ENCODE results near the gene SPRR2F.
"Not testable (repeated sequence)": the region's sequence is repeated elsewhere in the genome, so short reads cannot be mapped to it uniquely, and the experiment has no call there.

SPRR2F gene

DNA sequence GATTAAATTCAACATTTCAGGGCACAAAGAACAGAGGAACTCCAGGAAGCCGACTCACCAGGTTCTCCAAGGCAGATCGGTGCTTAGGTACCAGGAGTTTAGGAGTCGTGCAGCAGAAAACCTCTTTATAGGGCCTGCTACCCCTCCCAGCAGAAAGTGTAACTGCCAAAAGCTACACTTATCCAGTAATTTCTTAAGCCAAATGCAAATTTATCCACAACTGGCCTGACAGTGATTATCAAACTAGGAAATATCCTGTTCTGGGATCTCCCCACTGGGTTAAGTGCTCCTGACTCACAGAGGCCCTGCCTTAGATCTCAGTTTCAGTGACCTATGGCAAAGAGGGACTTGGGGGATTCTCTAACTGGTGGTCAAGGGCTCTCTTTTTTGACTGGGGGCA is at the start of gene SPRR2F:
Gene SPRR2F (minus strand): TSS at position 101 of the 400 bp plus-strand sequence. CDS start 783 bp downstream, outside the sequence.
- Histone ChIP-seq H3K4me3 (no peak within 1 kb of the TSS), H3K27ac (no peak within 1 kb of the TSS)

- Histone ChIP-seq H3K4me3 (no peak overlapping the region), H3K27ac (no peak overlapping the region)
Measured at GRCh38 chr1:153155541-153155940, 42.2 kb upstream of the SPRR2F start.

GRCh38 chr1:153152481-153152880 is 39.2 kb upstream of the SPRR2F start:
- H3K4me3 ChIP-seq, result no peak overlapping the region
- H3K27ac ChIP-seq, result no peak overlapping the region

DNA sequence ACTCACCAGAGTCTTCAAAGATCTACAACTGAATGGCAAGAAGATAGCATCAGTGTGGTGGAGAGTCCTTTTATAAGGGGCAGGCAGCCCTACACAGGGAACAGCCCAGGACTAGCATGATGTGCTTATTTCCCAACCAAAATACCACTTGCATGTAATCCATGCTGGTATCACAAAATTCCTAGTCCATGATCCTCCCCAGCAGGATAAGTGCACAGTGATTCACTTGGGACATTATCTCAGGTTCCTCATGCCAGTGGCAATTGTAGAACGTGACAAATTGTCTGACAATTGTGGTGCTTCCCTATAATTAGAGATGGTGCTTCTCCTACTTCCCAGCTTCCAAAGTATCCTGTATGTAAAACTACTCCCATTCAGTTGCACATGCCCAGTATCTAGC is 37.5 kb upstream of the SPRR2F start, which contains the start of gene SPRR2G:
Gene SPRR2G (minus strand): TSS at position 45 of the 400 bp plus-strand sequence. CDS start 780 bp downstream, outside the sequence.
- no peak within 1 kb of the TSS for H3K4me3 ChIP-seq
- peak within 1 kb of the TSS in 1 of 21 experiments; percentile 23 for H3K27ac ChIP-seq

GRCh38 chr1:153141377-153141776 is 28.1 kb upstream of the SPRR2F start:
- H3K4me3 ChIP-seq, result no peak overlapping the region

DNA sequence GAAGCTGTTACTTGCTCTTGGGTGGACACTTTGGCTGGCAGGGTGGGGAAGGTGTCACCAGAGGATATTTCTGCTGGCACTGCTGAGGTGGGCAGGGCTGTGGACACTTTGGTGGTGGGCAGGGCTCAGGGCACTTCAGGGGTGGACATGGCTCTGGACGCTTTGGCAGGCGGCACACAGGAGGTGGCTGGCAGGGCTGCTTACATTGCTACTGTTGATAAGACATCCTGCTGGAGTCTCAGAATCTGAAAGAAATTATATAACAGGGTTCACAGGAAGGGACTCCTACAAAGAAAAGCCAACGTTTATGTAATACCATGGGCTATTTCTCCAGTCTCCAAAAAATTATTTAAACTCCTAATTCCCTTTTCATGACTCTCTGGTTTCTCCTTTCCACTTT is 27.2 kb upstream of the SPRR2F start:
- no peak overlapping the region for H3K27ac ChIP-seq
- H3K4me3 ChIP-seq, result no peak overlapping the region

More at GRCh38 chr1:153141377-153141776, 28.1 kb upstream of the SPRR2F start:
- no peak overlapping the region for H3K27ac ChIP-seq

DNA sequence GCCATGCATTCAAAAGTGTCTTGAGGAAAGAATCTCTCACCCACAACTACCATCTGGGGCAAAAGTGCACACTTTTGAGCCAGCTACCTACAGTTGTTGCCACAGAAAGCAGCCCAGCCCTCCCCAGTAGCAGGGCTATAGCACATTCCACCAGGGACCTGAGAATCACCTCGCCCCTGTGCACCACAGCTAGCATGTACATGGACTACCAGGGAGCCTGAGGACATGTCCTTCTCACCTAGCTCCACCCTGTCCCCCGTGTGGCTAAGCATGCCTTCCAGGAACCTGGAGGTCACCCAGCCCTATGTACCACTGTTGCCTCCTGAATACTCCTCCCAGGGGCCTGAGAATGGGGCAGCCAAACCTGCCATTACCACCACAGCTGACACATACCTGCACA is 20.4 kb upstream of the SPRR2F start:
- H3K27ac ChIP-seq, result no peak overlapping the region
- no peak overlapping the region for H3K4me3 ChIP-seq

- no peak overlapping the region for H3K4me3 ChIP-seq
- H3K27ac ChIP-seq, result no peak overlapping the region
Measured at GRCh38 chr1:153133267-153133666, 20.0 kb upstream of the SPRR2F start.

GRCh38 chr1:153128688-153129087 is 15.4 kb upstream of the SPRR2F start:
- H3K27ac ChIP-seq, H3K4me3 ChIP-seq: not testable (repeated sequence)

GRCh38 chr1:153127296-153127695 is 14.0 kb upstream of the SPRR2F start:
- no peak overlapping the region for H3K4me3 ChIP-seq
- H3K27ac ChIP-seq, result no peak overlapping the region

GRCh38 chr1:153125536-153125935 is 12.2 kb upstream of the SPRR2F start:
- H3K27ac ChIP-seq, result no peak overlapping the region
- H3K4me3 ChIP-seq, result no peak overlapping the region

GRCh38 chr1:153123793-153124192 is 10.5 kb upstream of the SPRR2F start:
- not testable (repeated sequence) for H3K4me3 ChIP-seq
- H3K27ac ChIP-seq, result peak overlapping the region in 6 of 21 experiments; percentile 38 to 65 (median 54)

DNA sequence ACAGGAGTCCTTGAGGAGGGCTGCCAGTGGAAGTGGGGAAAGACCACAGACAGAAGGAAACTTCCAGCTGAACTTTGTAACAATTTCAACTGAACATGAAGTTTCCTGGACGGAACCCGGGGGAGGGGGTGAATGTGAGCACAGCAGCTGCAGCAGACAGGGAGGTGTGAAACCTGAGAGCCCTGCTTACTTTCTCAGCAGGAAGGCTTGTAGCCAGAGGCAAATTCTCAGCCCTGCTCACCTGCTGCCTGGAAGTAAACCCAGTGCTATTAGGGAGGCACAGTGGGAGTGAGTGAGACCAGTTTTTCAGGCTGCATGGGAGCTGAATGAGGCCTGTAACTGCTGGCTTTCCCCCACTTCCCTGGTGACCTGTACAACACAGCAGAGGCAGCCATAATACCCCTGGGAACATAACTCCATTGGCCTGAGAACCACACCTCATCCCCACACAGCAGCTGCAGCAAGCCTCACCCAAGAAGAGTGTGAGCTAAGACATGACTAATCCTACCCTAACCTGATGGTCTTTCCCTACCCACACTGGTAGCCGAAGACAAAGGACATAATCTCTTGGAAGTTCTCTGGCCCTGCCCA is 9.6 kb upstream of the SPRR2F start:
- H3K4me3 ChIP-seq, result no peak overlapping the region
- H3K27ac ChIP-seq, result peak overlapping the region in 16 of 21 experiments; percentile 34 to 75 (median 52)

- Histone ChIP-seq H3K27ac (no peak overlapping the region), H3K4me3 (no peak overlapping the region)
Measured at GRCh38 chr1:153120945-153121344, 7.6 kb upstream of the SPRR2F start.

DNA sequence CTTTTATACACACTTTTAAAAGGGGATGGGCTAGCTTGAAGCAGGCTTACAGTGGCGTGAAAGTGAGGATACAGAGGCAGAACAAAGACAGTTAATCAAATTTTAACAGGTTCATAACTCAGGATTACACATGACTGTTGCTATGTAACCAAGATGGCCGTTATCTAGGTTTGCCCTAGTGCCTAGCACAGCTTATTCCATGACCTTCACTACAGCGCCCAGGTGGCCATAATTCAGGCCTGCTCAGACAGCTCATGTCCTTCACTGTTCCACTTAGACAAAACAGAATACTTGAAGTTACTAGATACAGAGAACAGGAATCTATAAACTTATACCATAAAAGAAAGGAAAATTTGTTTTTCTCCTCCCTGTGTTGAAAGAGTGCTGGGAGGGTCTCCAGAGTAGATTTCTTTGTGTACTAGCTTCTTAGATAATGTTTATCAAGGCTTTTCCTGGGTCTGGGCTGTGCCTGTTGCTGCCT is 6.2 kb upstream of the SPRR2F start:
- no peak overlapping the region for H3K4me3 ChIP-seq
- H3K27ac ChIP-seq, result no peak overlapping the region

DNA sequence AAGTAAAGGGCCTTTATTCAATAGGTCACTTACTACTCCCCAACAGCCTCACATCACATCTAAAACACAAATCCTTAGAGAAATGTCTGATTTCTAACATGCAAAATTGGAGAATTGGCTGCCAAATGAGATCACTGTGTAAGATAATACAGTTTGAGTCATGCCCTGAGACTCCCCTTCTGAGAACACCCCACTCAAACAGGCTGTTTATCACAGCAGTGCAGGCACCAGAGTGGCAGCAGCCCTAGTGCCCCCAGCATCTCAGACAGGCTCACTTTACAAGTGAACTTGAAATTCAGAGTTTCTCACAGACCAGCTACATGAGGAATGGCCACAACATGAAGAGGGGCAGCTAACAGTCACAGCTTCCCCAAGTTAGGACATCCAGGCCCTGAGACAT is 1.9 kb upstream of the SPRR2F start:
- H3K4me3 ChIP-seq, H3K27ac ChIP-seq: not testable (repeated sequence)

- H3K27ac ChIP-seq, H3K4me3 ChIP-seq: not testable (repeated sequence)
Measured at GRCh38 chr1:153112454-153112853, 862 bp downstream of the SPRR2F start.

GRCh38 chr1:153100245-153100644 is 13.1 kb downstream of the SPRR2F start:
- Histone ChIP-seq H3K4me3 (no peak overlapping the region), H3K27ac (peak overlapping the region in 2 of 21 experiments; percentile 13 to 16)

DNA sequence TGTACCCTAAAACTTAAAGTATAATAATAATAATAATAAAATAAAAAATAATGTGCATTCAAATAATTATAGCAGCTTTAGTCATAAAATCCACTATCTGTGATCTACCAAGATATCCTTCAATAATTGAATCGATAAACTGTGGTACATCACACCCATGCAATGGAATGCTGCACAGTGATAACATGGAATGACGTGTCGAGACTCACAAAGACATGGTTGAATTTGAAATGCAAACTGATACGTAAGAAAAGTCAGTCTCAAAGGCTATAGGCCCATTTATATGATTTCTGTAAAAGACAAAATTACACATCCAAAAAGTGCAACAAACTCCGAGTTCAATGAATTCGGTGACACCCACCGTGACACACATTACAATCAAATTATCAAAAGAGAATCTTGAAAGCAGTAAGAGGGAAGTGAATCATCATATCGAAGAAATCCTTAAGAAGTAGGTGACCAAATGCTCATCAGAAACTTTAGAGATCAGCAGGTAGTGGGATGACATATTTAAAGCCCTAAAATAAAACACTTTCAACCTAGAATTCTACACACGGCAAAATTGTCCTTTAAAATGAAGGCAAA is 13.8 kb downstream of the SPRR2F start:
- Histone ChIP-seq H3K27ac (peak overlapping the region in 3 of 21 experiments; percentile 13 to 24 (median 16)), H3K4me3 (no peak overlapping the region)

GRCh38 chr1:153095764-153096163 is 17.6 kb downstream of the SPRR2F start:
- H3K4me3 ChIP-seq, result no peak overlapping the region
- no peak overlapping the region for H3K27ac ChIP-seq

GRCh38 chr1:153094426-153094825 is 18.9 kb downstream of the SPRR2F start, which contains the start of gene SPRR2E:
Gene SPRR2E (minus strand): TSS chr1:153094526. CDS start chr1:153093751, 775 bp downstream.
- no peak within 1 kb of the TSS for H3K4me3 ChIP-seq
- H3K27ac ChIP-seq, result no peak within 1 kb of the TSS
